Measurements from ENCODE around the gene CSNK1A1L. TPM values are rescaled to one million over a fixed set of nuclear protein-coding genes. Genes with fewer than 3 reads are reported as not detected.

CSNK1A1L gene
- total and polyA plus RNA-seq, 2 donors (not counting 1 experiment from before 2014, with no cell fraction given) = not detected

- H3K9ac ChIP-seq (ENCODE audit: insufficient read depth, low read length) = no peak overlapping the region
- H3K4me2 ChIP-seq (ENCODE audit: extremely low read depth, insufficient read depth, low read length) = no peak overlapping the region
- H2AFZ ChIP-seq (ENCODE audit: low read length) = no peak overlapping the region
- H4K20me1 ChIP-seq (ENCODE audit: control insufficient read depth, extremely low read depth, insufficient read depth, low read length) = no peaks in the 10 kb centered on the region
- no peak overlapping the region for H3K27ac ChIP-seq (ENCODE audit: insufficient read depth, low read length)
- no peak for TF ChIP-seq CTCF (conservative IDR thresholded peaks at IDR 0.05 in 1 of 2, IDR thresholded peaks at IDR 0.05 in 1 of 2; ENCODE audit: low read depth in 1 of 2, low read length in 2 of 2)
- no peak for TF ChIP-seq EZH2 (IDR thresholded peaks at IDR 0.05; ENCODE audit: low read length, missing control alignments)
- H3K79me2 ChIP-seq (ENCODE audit: control insufficient read depth, insufficient read depth, low read length) = no peaks in the 10 kb centered on the region
- no peaks in the 10 kb centered on the region for H3K9me3 ChIP-seq (ENCODE audit: control insufficient read depth, insufficient read depth, low read depth, low read length)
- H3K27me3 ChIP-seq (ENCODE audit: control insufficient read depth, insufficient read depth, low read length) = no peaks in the 10 kb centered on the region
- H3K4me1 ChIP-seq (ENCODE audit: control insufficient read depth, extremely low read depth, insufficient read depth, low read length) = no peaks in the 10 kb centered on the region
- H3K36me3 ChIP-seq (ENCODE audit: control insufficient read depth, insufficient read depth, low read length) = no peaks in the 10 kb centered on the region
- peak in 1 of 2 donors; percentile 37 for DNase-seq (ENCODE audit: low read depth in 2 of 2)
- H3K4me3 ChIP-seq (replicated peaks in 1 of 4; ENCODE audit: control extremely low read depth in 1 of 4, insufficient read depth in 1 of 4, low read depth in 3 of 4, low read length in 4 of 4) = no peak overlapping the region
Observed at GRCh38 chr13:37129866-37130265, 24.4 kb upstream of the CSNK1A1L start.

- peak; percentile 95 to 98 for DNase-seq (ENCODE audit: low read depth in 2 of 2)
- Histone ChIP-seq H3K79me2 (ENCODE audit: control insufficient read depth, insufficient read depth, low read length) (no peaks in the 10 kb centered on the region), H4K20me1 (ENCODE audit: control insufficient read depth, extremely low read depth, insufficient read depth, low read length) (no peaks in the 10 kb centered on the region), H3K27me3 (ENCODE audit: control insufficient read depth, insufficient read depth, low read length) (no peaks in the 10 kb centered on the region), H3K36me3 (ENCODE audit: control insufficient read depth, insufficient read depth, low read length) (no peaks in the 10 kb centered on the region), H3K4me3 (replicated peaks in 1 of 4; ENCODE audit: control extremely low read depth in 1 of 4, insufficient read depth in 1 of 4, low read depth in 3 of 4, low read length in 4 of 4) (no peak overlapping the region), H3K9me3 (ENCODE audit: control insufficient read depth, insufficient read depth, low read depth, low read length) (no peaks in the 10 kb centered on the region), H3K4me2 (ENCODE audit: extremely low read depth, insufficient read depth, low read length) (peak overlapping the region; percentile 68), H2AFZ (ENCODE audit: low read length) (peak overlapping the region; percentile 78), H3K4me1 (ENCODE audit: control insufficient read depth, extremely low read depth, insufficient read depth, low read length) (no peaks in the 10 kb centered on the region), H3K9ac (ENCODE audit: insufficient read depth, low read length) (no peak overlapping the region), H3K27ac (ENCODE audit: insufficient read depth, low read length) (peak overlapping the region; percentile 44)
- TF ChIP-seq CTCF (conservative IDR thresholded peaks at IDR 0.05 in 1 of 2, IDR thresholded peaks at IDR 0.05 in 1 of 2; ENCODE audit: low read depth in 1 of 2, low read length in 2 of 2) (no peak), EZH2 (IDR thresholded peaks at IDR 0.05; ENCODE audit: low read length, missing control alignments) (no peak)
Observed at GRCh38 chr13:37127691-37128241, 22.3 kb upstream of the CSNK1A1L start.

GRCh38 chr13:37123337-37123736 is 17.9 kb upstream of the CSNK1A1L start:
- H3K27ac ChIP-seq (ENCODE audit: insufficient read depth, low read length) = no peak overlapping the region
- H3K4me3 ChIP-seq (replicated peaks in 1 of 4; ENCODE audit: control extremely low read depth in 1 of 4, insufficient read depth in 1 of 4, low read depth in 3 of 4, low read length in 4 of 4) = no peak overlapping the region
- no peaks in the 10 kb centered on the region for H3K4me1 ChIP-seq (ENCODE audit: control insufficient read depth, extremely low read depth, insufficient read depth, low read length)
- H2AFZ ChIP-seq (ENCODE audit: low read length) = no peak overlapping the region
- H3K4me2 ChIP-seq (ENCODE audit: extremely low read depth, insufficient read depth, low read length) = no peak overlapping the region
- H4K20me1 ChIP-seq (ENCODE audit: control insufficient read depth, extremely low read depth, insufficient read depth, low read length) = no peaks in the 10 kb centered on the region
- no peak for DNase-seq (ENCODE audit: low read depth in 2 of 2)
- H3K79me2 ChIP-seq (ENCODE audit: control insufficient read depth, insufficient read depth, low read length) = no peaks in the 10 kb centered on the region
- no peak overlapping the region for H3K9ac ChIP-seq (ENCODE audit: insufficient read depth, low read length)
- TF ChIP-seq CTCF (conservative IDR thresholded peaks at IDR 0.05 in 1 of 2, IDR thresholded peaks at IDR 0.05 in 1 of 2; ENCODE audit: low read depth in 1 of 2, low read length in 2 of 2) (no peak), EZH2 (IDR thresholded peaks at IDR 0.05; ENCODE audit: low read length, missing control alignments) (no peak)
- H3K27me3 ChIP-seq (ENCODE audit: control insufficient read depth, insufficient read depth, low read length) = no peaks in the 10 kb centered on the region
- no peaks in the 10 kb centered on the region for H3K36me3 ChIP-seq (ENCODE audit: control insufficient read depth, insufficient read depth, low read length)
- H3K9me3 ChIP-seq (ENCODE audit: control insufficient read depth, insufficient read depth, low read depth, low read length) = no peaks in the 10 kb centered on the region
